HG03064 (cell line): Measurements from ENCODE around the gene CCNB3.

ENCODE experiments used
- ATAC-seq: cut with Tn5 transposase; IDR thresholded peaks from one replicate; pipeline ENCODE4 v1.9.1; 2021; ENCODE audit warnings: low read depth; ENCODE audit not compliant: unreplicated experiment

CCNB3 gene

GRCh38 chrX:50372966-50373365, 168.4 kb downstream of the CCNB3 start:
- ATAC-seq, result no peak

GRCh38 chrX:50375481-50376267, 171.1 kb downstream of the CCNB3 start:
- ATAC-seq, result no peak

GRCh38 chrX:50381729-50382415, 177.3 kb downstream of the CCNB3 start:
- no peak for ATAC-seq

- no peak for ATAC-seq
Observed at GRCh38 chrX:50386520-50386919, 182.0 kb downstream of the CCNB3 start.

- ATAC-seq, result no peak
Observed at GRCh38 chrX:50393902-50394301, 189.3 kb downstream of the CCNB3 start.
